Measurements from ENCODE around the gene THSD7A.

The THSD7A gene

GRCh38 chr7:11749629-11750028 is 82.4 kb downstream of the THSD7A start:
- no peak overlapping the region for H3K27ac Mint-ChIP-seq
- no peaks in the 10 kb centered on the region for H3K9me3 Mint-ChIP-seq (ENCODE audit: low read depth)
- no peaks in the 10 kb centered on the region for H3K36me3 Mint-ChIP-seq
- H3K4me1 Mint-ChIP-seq (ENCODE audit: low read depth): no peaks in the 10 kb centered on the region
- H3K27me3 Mint-ChIP-seq: peaks cover 1% of the 10 kb centered on the region
- no peak overlapping the region for H3K4me3 Mint-ChIP-seq

- Mint-ChIP-seq H3K9me3 (ENCODE audit: low read depth) (no peaks in the 10 kb centered on the region), H3K4me3 (no peak overlapping the region), H3K36me3 (no peaks in the 10 kb centered on the region), H3K4me1 (ENCODE audit: low read depth) (no peaks in the 10 kb centered on the region), H3K27me3 (peaks cover 1% of the 10 kb centered on the region), H3K27ac (no peak overlapping the region)
Observed at GRCh38 chr7:11748884-11749283, 83.1 kb downstream of the THSD7A start.

DNA sequence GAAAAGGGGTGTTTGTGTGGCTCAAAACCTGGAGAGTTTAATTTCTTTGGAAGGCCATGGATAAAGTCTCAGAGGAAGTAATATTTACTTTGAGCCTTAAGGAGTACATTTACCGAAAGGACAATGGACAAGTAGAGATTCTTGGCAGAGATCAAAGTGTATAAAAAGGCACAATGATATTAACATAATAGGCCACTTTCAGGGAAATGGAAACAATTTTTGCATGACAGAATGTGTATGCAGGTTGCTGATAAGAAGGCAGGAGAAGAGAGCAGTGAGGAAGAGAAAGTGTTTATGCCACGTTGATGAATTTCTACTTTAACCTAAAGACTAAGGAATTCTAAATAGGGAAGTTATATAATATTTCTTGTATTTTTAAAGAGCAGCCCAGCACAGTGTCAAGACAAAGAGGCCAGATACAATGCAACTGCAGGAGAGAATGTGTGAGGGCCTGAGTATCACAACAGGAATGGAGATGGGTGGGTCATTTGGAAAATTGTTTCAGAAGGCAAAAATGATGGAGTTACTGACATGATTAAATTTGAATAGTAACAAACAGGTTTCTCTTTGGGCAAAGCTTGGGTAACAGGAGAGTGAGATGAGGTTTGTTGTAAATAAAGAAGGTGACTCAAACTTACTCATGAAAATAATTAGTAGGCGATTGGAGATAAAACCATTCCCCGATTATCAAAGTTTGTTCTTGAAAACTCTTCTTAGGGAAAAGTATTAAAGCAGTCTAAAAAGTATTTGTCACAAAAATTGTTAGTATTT is 84.1 kb downstream of the THSD7A start:
- Mint-ChIP-seq H3K4me3 (no peak overlapping the region), H3K27ac (no peak overlapping the region), H3K36me3 (no peaks in the 10 kb centered on the region), H3K27me3 (no peaks in the 10 kb centered on the region), H3K4me1 (ENCODE audit: low read depth) (no peaks in the 10 kb centered on the region), H3K9me3 (ENCODE audit: low read depth) (no peaks in the 10 kb centered on the region)

GRCh38 chr7:11746591-11746990 is 85.4 kb downstream of the THSD7A start:
- Mint-ChIP-seq H3K9me3 (ENCODE audit: low read depth) (no peaks in the 10 kb centered on the region), H3K36me3 (no peaks in the 10 kb centered on the region), H3K4me3 (no peak overlapping the region)

DNA sequence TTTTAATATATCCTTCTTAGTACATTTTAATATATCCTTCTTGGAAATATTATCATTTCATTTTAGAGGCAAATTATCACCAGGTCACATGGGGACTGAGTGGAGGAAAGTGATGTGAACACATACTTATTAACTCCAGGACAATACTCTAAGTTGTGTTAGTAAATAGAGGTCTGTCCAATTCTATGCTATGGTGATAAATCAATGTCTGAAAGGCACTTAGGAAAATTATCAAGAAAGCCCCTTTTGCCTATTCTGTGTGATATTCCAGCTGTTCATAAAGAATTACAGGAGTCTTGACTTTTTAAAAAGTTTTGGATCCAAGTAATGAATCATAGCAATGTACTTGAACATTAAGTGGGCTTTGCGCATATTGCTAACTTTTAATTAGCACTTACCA is 88.5 kb downstream of the THSD7A start:
- H3K4me3 Mint-ChIP-seq: no peak overlapping the region

More at GRCh38 chr7:11746591-11746990, 85.4 kb downstream of the THSD7A start:
- Mint-ChIP-seq H3K4me1 (ENCODE audit: low read depth) (no peaks in the 10 kb centered on the region), H3K27me3 (no peaks in the 10 kb centered on the region), H3K27ac (no peak overlapping the region)

GRCh38 chr7:11743016-11743415 is 89.0 kb downstream of the THSD7A start:
- Mint-ChIP-seq H3K27me3 (no peaks in the 10 kb centered on the region), H3K9me3 (ENCODE audit: low read depth) (no peaks in the 10 kb centered on the region), H3K36me3 (no peaks in the 10 kb centered on the region), H3K27ac (no peak overlapping the region), H3K4me1 (ENCODE audit: low read depth) (no peaks in the 10 kb centered on the region), H3K4me3 (no peak overlapping the region)

More for the DNA sequence above, 88.5 kb downstream of the THSD7A start:
- Mint-ChIP-seq H3K27ac (no peak overlapping the region), H3K27me3 (no peaks in the 10 kb centered on the region), H3K9me3 (ENCODE audit: low read depth) (no peaks in the 10 kb centered on the region), H3K36me3 (no peaks in the 10 kb centered on the region), H3K4me1 (ENCODE audit: low read depth) (no peaks in the 10 kb centered on the region)

DNA sequence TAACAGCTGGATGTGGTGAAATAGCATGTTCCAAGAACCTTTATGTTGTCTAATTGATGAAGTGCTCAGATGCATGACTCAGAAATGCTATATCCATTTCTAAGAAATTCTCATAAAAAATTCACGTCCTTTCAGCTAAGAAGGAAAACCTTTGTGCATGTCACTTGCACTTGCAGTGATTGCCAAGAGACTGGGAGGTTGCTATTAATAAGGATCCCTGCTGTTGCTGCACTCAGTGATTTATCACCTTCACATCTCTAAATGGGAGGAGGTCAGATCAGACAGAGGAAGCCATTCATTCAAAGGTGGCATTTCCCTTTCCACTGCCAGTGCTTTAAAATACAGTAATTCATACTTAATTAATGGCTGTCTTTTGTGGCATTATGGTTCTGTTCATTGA is 89.5 kb downstream of the THSD7A start:
- no peaks in the 10 kb centered on the region for H3K9me3 Mint-ChIP-seq (ENCODE audit: low read depth)
- no peak overlapping the region for H3K27ac Mint-ChIP-seq
- H3K27me3 Mint-ChIP-seq: no peaks in the 10 kb centered on the region
- H3K4me1 Mint-ChIP-seq (ENCODE audit: low read depth): no peaks in the 10 kb centered on the region
- H3K4me3 Mint-ChIP-seq: no peak overlapping the region
- H3K36me3 Mint-ChIP-seq: no peaks in the 10 kb centered on the region

- Mint-ChIP-seq H3K9me3 (ENCODE audit: low read depth) (no peaks in the 10 kb centered on the region), H3K27ac (no peak overlapping the region), H3K27me3 (no peaks in the 10 kb centered on the region), H3K36me3 (no peaks in the 10 kb centered on the region), H3K4me1 (ENCODE audit: low read depth) (no peaks in the 10 kb centered on the region), H3K4me3 (no peak overlapping the region)
Observed at GRCh38 chr7:11737723-11738122, 94.3 kb downstream of the THSD7A start.

DNA sequence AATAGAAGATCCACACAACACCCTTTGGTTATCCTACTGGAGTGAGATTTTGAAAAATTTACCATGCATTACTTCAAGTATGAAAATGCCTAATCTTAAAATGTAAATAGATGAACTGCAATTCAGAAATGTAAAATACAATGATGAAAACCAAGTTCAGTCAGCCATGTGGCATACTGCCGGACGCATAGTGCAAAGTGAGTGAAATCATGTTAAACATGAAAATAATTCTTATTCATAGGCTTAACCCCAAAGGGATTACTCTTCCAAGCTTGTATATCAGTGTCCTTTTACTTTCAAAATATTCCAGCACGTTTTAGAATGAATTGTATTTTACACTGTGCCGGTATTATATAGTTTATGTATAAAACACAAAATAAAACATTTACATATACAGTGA is 99.8 kb downstream of the THSD7A start:
- H3K36me3 Mint-ChIP-seq: no peaks in the 10 kb centered on the region
- H3K27me3 Mint-ChIP-seq: no peaks in the 10 kb centered on the region
- no peaks in the 10 kb centered on the region for H3K9me3 Mint-ChIP-seq (ENCODE audit: low read depth)
- no peak overlapping the region for H3K4me3 Mint-ChIP-seq
- H3K27ac Mint-ChIP-seq: no peak overlapping the region
- no peaks in the 10 kb centered on the region for H3K4me1 Mint-ChIP-seq (ENCODE audit: low read depth)

DNA sequence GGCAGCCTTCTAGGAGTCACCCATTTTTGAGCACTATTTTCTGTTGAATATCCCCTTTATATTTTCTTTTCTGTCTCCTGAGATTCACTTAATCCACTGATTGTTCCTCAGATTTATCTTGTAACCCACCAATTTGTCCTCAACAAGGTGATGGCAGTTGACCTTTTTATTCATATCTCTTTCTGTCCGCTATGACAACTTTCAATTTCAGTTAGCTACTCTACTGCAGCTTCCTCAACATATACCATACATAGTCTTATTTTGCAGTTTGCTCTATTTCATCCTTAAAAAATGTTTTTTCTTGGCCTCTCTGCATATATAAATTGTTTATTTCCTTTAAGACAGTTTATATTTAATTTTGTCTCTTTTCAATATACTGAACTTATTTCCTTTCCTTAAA is 101.3 kb downstream of the THSD7A start:
- Mint-ChIP-seq H3K36me3 (no peaks in the 10 kb centered on the region), H3K4me3 (no peak overlapping the region)

DNA sequence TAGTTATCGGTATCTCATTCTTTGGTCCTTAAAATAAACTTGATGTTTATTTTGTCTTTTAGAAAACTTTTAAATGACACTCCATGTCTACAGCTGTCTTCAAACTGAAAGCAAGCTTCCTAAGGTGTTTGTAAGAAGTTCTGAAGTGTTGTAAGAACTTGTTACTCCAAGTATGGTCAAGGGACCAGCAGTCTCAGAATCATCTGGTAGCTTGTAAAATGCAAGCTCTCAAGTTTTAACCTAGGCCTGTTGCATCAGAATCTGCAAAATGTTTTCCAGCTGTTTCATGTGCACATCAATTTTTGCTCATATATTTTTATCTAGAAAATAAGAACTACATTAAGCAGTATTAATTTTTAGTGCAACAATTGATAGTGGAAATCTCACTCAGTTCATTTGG is 104.1 kb downstream of the THSD7A start:
- no peaks in the 10 kb centered on the region for H3K36me3 Mint-ChIP-seq
- no peaks in the 10 kb centered on the region for H3K27me3 Mint-ChIP-seq
- H3K4me1 Mint-ChIP-seq (ENCODE audit: low read depth): no peaks in the 10 kb centered on the region
- H3K4me3 Mint-ChIP-seq: no peak overlapping the region
- no peak overlapping the region for H3K27ac Mint-ChIP-seq
- H3K9me3 Mint-ChIP-seq (ENCODE audit: low read depth): no peaks in the 10 kb centered on the region

More for the DNA sequence above, 101.3 kb downstream of the THSD7A start:
- H3K9me3 Mint-ChIP-seq (ENCODE audit: low read depth): no peaks in the 10 kb centered on the region
- no peaks in the 10 kb centered on the region for H3K27me3 Mint-ChIP-seq
- no peak overlapping the region for H3K27ac Mint-ChIP-seq
- no peaks in the 10 kb centered on the region for H3K4me1 Mint-ChIP-seq (ENCODE audit: low read depth)

DNA sequence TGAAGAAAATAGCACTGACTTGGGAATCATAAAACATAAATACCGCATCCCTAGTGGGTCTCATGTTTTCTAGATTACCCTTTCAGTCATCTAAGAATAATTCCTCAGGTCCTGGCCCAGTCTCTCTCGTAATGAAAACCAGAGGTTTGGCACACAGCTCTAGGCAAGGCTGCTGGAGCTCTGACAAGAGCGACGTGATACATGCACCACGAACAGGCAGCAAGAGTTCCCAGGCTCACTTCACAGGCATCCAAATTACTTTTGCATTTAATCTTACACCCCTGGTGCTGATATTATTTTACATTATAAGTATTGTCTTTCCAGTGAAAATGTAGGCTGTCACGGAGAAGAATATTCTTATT is 105.2 kb downstream of the THSD7A start:
- no peaks in the 10 kb centered on the region for H3K27me3 Mint-ChIP-seq
- H3K36me3 Mint-ChIP-seq: no peaks in the 10 kb centered on the region
- no peak overlapping the region for H3K4me3 Mint-ChIP-seq
- H3K9me3 Mint-ChIP-seq (ENCODE audit: low read depth): no peaks in the 10 kb centered on the region
- H3K4me1 Mint-ChIP-seq (ENCODE audit: low read depth): no peaks in the 10 kb centered on the region
- H3K27ac Mint-ChIP-seq: no peak overlapping the region

DNA sequence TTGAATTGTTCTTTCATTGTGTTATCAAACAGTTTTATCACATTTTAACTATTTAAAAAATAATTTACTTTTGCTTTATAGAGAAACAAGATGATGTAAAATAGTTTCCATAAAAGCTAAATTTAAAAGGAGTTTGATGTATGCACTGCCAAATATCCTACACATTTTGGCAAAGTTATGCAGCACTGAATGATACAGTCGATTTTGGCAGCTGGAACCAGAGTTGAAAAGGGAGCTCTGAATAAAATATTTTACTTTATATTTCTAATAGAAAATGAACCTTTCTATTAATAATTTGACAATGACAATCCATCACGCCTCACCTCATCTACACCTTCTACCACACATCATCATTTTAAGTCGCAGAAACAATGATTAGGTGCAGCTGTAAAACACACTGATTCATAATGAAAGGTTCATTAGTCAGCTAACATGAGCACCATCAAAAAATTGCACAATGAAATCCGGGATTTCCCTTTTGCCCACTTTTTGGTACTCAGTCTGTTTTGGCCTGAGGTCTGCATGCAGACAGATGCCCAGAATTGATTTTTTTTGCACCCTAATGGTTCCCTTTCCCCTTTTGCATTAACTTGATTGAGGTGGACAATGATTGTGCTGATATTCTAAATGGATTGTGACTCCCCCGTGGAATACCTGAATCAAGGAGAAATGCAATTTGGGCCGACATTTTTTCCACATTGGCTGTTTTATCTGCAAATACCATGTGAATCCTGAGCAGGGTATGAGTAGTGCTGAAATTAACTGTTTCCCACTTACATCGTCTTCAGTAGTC is 105.8 kb downstream of the THSD7A start:
- Mint-ChIP-seq H3K36me3 (no peaks in the 10 kb centered on the region), H3K27me3 (no peaks in the 10 kb centered on the region), H3K4me1 (ENCODE audit: low read depth) (no peaks in the 10 kb centered on the region), H3K9me3 (ENCODE audit: low read depth) (no peaks in the 10 kb centered on the region), H3K4me3 (no peak overlapping the region), H3K27ac (no peak overlapping the region)

- Mint-ChIP-seq H3K27ac (no peak overlapping the region), H3K9me3 (ENCODE audit: low read depth) (no peaks in the 10 kb centered on the region), H3K36me3 (no peaks in the 10 kb centered on the region), H3K4me3 (no peak overlapping the region), H3K27me3 (no peaks in the 10 kb centered on the region), H3K4me1 (ENCODE audit: low read depth) (no peaks in the 10 kb centered on the region)
Observed at GRCh38 chr7:11716185-11716584, 115.8 kb downstream of the THSD7A start.

- no peaks in the 10 kb centered on the region for H3K36me3 Mint-ChIP-seq
- no peaks in the 10 kb centered on the region for H3K27me3 Mint-ChIP-seq
- H3K4me3 Mint-ChIP-seq: no peak overlapping the region
- no peaks in the 10 kb centered on the region for H3K4me1 Mint-ChIP-seq (ENCODE audit: low read depth)
- H3K27ac Mint-ChIP-seq: no peak overlapping the region
- H3K9me3 Mint-ChIP-seq (ENCODE audit: low read depth): no peaks in the 10 kb centered on the region
Observed at GRCh38 chr7:11714676-11715075, 117.3 kb downstream of the THSD7A start.
